Hepatic stellate cell (primary cell): Measurements from ENCODE around the gene MED27.
A peak's percentile ranks its signal among the peaks of the same experiment; 100 is the strongest.

Source experiments
- DNase-seq: peaks from one replicate; pipeline ENCODE4 v3.0.0; 2011; ENCODE audit warnings: low spot score

The MED27 gene

DNA sequence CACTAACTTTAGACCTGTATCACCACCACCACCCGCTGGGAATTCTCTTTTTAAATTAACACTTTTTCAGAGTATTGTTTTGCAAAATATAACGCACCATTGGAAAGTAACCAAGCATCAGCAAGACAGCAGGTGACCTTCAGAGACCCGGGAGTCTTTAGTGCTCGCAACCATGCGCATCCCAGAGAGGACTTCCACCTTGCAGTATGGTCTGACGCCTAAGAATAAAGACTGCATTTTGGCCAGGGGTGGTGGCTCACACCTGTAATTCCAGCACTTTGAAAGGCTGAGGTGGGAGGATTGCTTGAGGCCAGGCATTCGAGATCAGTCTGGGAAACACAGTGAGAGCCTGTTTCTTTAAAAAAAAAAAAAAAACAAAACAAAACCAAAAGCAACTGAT, 113.8 kb downstream of the MED27 start:
- no peak for DNase-seq

DNA sequence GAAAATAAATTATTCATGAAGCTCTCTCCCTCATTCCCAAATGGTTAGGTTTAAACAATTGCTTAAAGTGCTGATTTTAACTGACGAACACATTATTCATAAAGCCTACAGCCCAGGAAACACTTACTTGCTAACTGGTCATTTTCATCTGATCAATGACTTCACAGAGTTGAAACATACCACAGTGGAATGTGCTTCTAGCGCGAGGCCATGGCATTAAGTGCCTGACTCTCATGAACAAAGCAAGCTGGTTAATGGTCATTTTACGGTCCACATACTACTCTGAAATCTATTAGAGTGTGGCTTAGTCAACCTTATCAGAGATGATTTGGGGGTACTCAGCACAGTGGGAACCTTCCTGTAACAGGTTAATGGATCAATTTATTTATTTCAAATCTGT, 114.6 kb downstream of the MED27 start:
- DNase-seq = no peak

DNA sequence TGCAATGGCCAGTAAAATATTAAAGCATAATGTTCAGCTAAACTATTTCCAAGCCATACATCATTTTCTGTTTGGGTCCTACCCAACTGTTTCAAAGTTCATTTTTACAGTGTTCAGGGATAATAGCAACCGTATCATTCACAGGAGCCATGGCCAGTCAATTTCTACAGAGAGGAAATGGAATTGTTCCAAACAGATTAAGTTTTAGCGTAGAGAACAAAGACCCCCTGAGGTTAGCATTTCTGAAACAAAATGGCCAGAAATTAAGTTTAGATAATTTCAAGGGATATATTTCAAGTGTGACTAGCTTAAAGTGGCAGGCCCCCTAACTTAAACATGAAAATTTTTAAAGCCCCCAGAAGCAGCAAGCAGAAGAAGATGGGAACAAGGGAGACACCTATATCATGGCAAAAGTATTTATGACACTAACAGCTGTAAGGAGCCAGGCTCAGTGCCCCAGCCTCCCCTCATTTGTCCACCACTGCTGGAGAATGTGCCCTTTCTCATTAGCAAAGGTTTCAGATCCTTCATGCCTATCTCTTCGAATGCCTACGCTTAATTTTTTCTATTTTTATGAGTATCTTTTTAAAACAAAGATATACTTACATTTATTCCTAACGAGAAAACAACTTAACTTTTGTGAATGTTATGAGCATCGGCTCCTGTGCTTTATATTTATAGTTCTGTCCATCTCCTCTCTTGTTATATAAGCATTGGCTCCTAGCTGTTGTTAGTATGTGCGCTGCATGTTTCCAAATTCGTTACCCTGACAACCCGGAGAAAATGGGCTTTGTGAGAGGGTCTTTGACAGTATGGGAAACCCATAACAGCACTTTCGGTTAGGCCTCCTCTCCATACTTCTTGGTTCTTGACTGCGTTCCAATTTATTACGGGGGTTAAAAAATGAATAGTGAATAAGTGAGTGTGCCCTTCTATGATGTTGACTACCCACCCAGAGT, 116.3 kb downstream of the MED27 start:
- DNase-seq = no peak

DNA sequence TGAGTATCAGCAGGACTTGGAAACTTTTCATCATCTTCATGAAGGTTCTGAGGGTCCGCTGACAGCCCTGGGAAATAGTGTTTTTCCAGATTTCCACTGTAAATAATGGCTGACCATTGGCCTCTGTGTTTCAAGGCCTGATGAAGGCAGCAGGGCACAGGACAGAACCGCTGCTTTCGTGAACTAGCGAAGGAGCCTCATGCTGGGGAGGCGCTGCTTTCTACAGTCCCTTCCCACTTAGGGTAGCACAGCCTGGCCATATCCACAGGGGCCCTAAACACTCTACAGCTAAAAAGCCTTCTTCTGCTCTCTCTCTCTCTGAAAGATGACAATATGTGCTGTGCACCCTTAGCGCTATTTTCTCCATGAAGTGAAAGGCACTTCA, 118.2 kb downstream of the MED27 start:
- no peak for DNase-seq

GRCh38 chr9:131960851-131961495, 118.7 kb downstream of the MED27 start:
- DNase-seq = no peak

GRCh38 chr9:131960311-131960710, 119.4 kb downstream of the MED27 start:
- no peak for DNase-seq

- no peak for DNase-seq
Observed at GRCh38 chr9:131959887-131960286, 119.8 kb downstream of the MED27 start.

DNA sequence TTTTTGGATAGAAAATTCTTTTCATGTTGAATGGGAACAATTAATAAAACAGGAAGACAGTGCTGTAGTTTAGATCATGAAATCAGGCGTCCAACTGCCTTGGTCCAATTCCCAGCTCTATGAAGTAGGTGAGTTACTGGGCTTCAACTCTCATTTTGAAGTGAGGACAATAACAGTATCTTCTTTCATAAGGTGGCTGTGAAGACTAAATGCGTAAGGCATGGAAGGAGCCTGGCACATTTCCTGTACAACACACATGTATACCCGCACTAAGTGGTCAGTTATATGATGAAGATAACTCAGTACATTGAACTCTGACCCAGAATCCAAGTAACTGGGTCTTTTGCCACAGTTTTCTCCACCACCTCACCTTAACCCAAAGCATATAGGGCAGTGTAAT, 120.6 kb downstream of the MED27 start:
- no peak for DNase-seq

- DNase-seq = no peak
Observed at GRCh38 chr9:131954299-131954698, 125.4 kb downstream of the MED27 start.

DNA sequence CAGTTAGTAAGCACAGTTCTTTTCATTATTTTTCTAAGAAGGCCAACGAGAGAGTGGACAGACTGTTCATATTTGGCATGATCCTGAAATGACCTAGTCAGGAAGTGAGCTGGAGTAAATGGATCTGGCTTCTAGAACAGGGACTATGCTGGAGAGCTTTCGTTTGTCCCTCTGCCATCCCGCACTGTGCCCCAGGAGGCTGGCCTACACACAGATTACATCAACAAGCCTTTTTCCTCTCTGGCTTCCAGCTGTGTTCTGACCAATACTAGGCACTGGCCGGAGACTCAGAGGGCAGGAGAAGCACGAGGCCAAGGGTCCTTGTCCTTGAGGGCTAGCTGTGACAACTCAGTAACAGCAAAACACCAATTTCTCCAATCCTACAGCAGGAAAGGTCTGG, 127.8 kb downstream of the MED27 start:
- DNase-seq = peak; percentile 48

DNA sequence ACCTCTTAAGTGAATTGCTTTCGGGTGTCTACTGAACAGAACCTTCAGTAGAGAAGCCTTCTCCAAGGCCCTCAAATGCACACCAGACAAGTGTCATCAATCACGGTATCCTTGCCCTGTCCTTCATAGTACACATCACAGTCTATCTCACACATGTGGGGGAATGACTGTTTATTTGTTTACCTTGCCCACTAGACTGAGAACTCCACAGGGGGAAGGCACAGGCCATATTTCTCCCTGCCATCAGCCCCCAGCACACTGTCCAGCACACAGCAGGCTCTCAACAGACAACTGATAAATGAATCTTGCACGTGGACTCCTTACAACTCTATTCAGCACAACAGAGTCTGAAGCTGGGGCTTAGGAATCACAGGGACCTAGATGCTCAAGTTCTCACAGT, 128.5 kb downstream of the MED27 start:
- no peak for DNase-seq

DNA sequence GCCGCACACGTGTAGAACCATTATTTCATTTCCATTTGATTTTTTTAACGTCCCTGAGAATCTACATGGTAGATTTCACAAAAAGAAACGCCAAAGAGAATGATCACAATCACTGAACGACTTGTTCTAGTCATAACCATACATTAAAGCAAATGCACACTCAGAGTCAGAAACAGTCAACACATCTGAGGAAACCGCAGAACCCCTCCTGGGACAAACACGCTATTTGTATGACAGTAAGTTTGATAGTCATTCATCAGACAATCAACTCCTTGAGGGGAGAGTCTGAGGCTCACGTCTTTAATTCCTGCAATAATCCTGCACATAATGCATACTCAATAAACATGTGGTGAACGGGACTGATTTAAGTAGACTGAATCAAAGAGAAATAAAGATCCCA, 129.2 kb downstream of the MED27 start:
- no peak for DNase-seq

GRCh38 chr9:131946180-131946579, 133.5 kb downstream of the MED27 start:
- no peak for DNase-seq

DNA sequence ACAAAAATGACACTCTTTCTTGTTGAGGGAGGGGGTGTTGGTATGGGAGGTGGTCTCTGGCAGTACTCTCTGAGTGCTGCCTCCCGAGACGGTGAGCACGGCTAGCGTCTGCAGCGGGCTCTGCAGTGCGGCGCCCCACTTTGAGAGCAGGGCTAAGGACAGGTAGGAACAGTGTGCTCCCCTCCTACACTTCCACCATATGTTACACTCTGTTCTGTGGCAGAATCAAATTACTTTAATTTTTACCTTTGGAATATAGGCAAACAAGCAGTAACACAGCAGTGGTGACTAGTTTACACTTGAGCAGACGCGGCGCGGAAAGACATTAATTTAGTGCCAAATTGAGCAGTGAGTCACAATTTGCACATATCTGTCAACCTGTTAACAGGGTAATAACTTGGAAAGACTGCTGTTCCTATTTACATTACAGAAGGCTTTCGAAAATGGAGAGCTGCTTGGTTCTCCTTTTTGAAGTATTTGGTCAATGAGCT, 136.3 kb downstream of the MED27 start:
- no peak for DNase-seq

DNA sequence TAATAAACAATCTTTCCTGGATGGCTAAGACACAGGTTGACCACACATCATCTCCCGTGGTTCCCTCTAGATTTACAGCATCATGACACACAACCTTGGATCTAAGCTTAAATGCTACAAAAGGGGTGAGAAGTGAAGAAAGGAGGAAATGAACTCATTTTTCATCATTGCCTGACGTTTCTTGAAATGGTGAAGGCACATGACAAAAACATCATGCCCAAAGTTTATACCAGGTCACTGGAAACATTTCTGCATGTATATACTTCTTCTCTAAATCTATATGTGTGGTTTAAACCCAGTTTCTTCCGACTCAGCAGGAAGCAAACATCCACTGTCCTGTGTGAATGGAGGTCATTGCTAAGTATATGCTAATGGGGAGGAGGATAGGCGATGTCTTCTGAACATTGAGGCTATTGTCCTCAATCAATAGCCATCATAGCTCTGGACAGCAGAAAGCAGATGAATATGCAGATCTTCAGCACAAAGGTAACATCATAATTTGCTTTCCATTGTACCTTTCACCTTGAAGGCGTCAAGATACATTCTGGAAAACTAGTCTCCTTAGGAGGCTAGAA, 137.4 kb downstream of the MED27 start:
- no peak for DNase-seq

DNA sequence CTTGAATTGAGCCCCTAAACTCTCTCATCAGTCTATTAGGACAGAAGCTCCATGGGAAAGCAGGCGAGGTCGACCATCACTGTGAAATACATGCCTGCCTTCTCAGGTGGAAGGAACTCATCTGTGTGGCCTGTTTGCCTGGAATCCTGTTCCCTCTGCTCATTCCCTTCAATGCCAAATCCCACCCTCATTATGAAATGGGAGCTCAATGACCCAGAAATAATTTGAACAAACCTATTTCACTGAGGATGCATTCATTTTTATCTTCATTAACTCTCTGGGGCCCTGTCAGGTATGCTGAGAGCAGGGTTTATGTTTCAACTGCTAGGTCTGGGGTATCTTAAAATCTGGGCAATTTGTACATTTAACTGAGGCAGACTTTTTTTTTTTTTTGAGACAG, 142.2 kb downstream of the MED27 start:
- no peak for DNase-seq

DNA sequence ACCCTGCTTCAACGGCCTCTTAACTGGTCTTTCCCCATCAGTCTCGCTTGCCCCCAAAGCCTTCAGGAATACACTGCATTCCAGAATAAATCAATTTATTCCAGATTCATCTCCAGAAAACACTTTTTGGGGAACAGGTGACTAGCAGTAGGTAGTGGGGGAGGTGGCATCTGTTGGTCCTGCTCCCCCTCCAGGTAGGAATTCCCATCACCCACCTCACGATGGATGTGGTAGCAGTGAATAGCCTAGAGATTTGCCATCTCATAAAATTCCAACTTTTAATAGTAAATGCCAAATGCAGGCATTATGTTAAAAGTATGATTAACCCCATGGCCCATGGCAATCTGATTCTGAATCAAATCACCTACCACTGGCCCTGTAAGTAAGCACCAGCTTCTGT, 142.7 kb downstream of the MED27 start:
- DNase-seq = no peak

GRCh38 chr9:131934673-131935072, 145.0 kb downstream of the MED27 start:
- no peak for DNase-seq

GRCh38 chr9:131927091-131927490, 152.6 kb downstream of the MED27 start:
- DNase-seq = no peak

GRCh38 chr9:131926360-131926922, 153.2 kb downstream of the MED27 start:
- no peak for DNase-seq

GRCh38 chr9:131925677-131926177, 153.9 kb downstream of the MED27 start:
- no peak for DNase-seq

DNA sequence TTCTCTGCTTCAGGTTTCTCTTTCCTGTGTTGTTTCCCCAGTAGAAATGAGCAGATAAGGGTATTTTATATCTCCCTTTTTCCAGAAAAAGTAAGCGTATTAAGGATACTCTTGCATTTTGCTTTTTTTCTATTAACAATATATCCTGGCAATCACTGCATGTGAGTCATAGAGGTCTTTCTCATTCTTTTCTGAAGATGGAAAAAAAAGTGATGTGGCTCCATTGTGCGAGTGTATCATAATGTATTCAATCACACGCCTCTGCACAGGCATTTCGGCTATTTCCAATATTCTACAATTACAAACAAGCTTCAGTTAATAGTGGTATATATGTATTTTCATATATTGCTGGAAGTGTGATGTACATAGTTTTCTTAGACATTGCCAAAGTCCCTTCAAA, 155.9 kb downstream of the MED27 start:
- no peak for DNase-seq
